DMS 273 (cell line): ENCODE data around the gene USP24.

Experiments used
- DNase-seq: peaks from one replicate; lab custom pipeline; 2025; ENCODE audit not compliant: unreplicated experiment; lab: John Stamatoyannopoulos, UW

Gene USP24

GRCh38 chr1:55070293-55071164, 144.6 kb downstream of the USP24 start:
- DNase-seq, result peak; percentile 95

GRCh38 chr1:55069280-55069679, 145.9 kb downstream of the USP24 start:
- DNase-seq, result no peak

GRCh38 chr1:55068638-55069037, 146.5 kb downstream of the USP24 start:
- DNase-seq, result no peak

- no peak for DNase-seq
These were observed 147.2 kb downstream of the USP24 start for GRCh38 chr1:55067914-55068313.

- DNase-seq, result peak; percentile 88
These were observed 148.0 kb downstream of the USP24 start for GRCh38 chr1:55067022-55067778.

- DNase-seq, result peak; percentile 81
These were observed 149.5 kb downstream of the USP24 start for GRCh38 chr1:55065648-55066047.

GRCh38 chr1:55064861-55065263, 150.3 kb downstream of the USP24 start:
- DNase-seq, result peak; percentile 96

- DNase-seq, result peak; percentile 92
These were observed 151.0 kb downstream of the USP24 start for GRCh38 chr1:55064071-55064581.

- DNase-seq, result no peak
These were observed 151.6 kb downstream of the USP24 start for GRCh38 chr1:55063577-55063942.

- DNase-seq, result peak; percentile 90
These were observed 152.2 kb downstream of the USP24 start for GRCh38 chr1:55062801-55063576.

GRCh38 chr1:55061706-55062321, 153.3 kb downstream of the USP24 start:
- no peak for DNase-seq

- DNase-seq, result no peak
These were observed 154.0 kb downstream of the USP24 start for GRCh38 chr1:55061000-55061705.

- DNase-seq, result no peak
These were observed 154.8 kb downstream of the USP24 start for GRCh38 chr1:55060133-55060999.

- no peak for DNase-seq
These were observed 155.6 kb downstream of the USP24 start for GRCh38 chr1:55059302-55060132.

- DNase-seq, result no peak
These were observed 157.2 kb downstream of the USP24 start for GRCh38 chr1:55057956-55058298.

GRCh38 chr1:55057270-55057955, 157.8 kb downstream of the USP24 start:
- no peak for DNase-seq

- no peak for DNase-seq
These were observed 158.6 kb downstream of the USP24 start for GRCh38 chr1:55056632-55056992.
